Natural killer cell (primary cell): ENCODE results near the gene LHFPL3. TPM values are rescaled to one million over a fixed set of nuclear protein-coding genes. Genes with fewer than 3 reads are reported as not detected.
"Not testable (repeated sequence)": the region's sequence is repeated elsewhere in the genome, so short reads cannot be mapped to it uniquely, and the experiment has no call there.

Experiments used
- ATAC-seq, 3 donors: fragments of 150-1000 bp in 2 of 3; fragments of 200-7000 bp in 1 of 3; cut with Tn5 transposase; 1 replicate in 1 of 3; 2 replicates in 2 of 3; pipeline ENCODE4 v1.10.0; 2021; ENCODE audit warnings: mild to moderate bottlenecking in 2 of 3, moderate library complexity in 2 of 3
- DNase-seq, 2 donors: peaks; one replicate each; pipeline versions ENCODE4 v3.0.0 to v3.0.0-alpha.2; 2013 to 2021; ENCODE audit warnings: mixed read lengths in 1 of 2
- H3K27ac ChIP-seq: one replicate; pipeline ENCODE4 v1.5.1; 2013; ENCODE audit warnings: mild to moderate bottlenecking, low read length
- H3K27me3 ChIP-seq: one replicate; pipeline ENCODE4 v1.6.1; 2013; ENCODE audit warnings: low read length; ENCODE audit not compliant: control insufficient read depth, insufficient read depth
- H3K36me3 ChIP-seq: one replicate; pipeline ENCODE4 v1.6.1; 2013; ENCODE audit warnings: low read length; ENCODE audit not compliant: control insufficient read depth, insufficient read depth
- H3K4me1 ChIP-seq: one replicate; pipeline ENCODE4 v1.6.1; 2013; ENCODE audit warnings: low read length; ENCODE audit not compliant: control insufficient read depth, insufficient read depth
- H3K4me3 ChIP-seq: one replicate; pipeline ENCODE4 v1.5.1; 2013; ENCODE audit warnings: low read length
- H3K9me3 ChIP-seq: one replicate; pipeline ENCODE4 v1.6.1; 2013; ENCODE audit warnings: low read length; ENCODE audit not compliant: control insufficient read depth, insufficient read depth
- H3K27ac Mint-ChIP-seq, 2 donors: one replicate each; pipeline ENCODE4 v1.8.0; 2022; ENCODE audit warnings: mild to moderate bottlenecking in 2 of 2, mixed read lengths in 2 of 2, moderate library complexity in 1 of 2
- H3K27me3 Mint-ChIP-seq, 2 donors: one replicate each; pipeline ENCODE4 v1.8.0; 2022; ENCODE audit warnings: low read depth in 2 of 2, mixed read lengths in 2 of 2
- H3K36me3 Mint-ChIP-seq: one replicate; pipeline ENCODE4 v1.8.0; 2022; ENCODE audit warnings: mixed read lengths
- H3K4me1 Mint-ChIP-seq, 2 donors: one replicate each; pipeline ENCODE4 v1.8.0; 2022; ENCODE audit warnings: mixed read lengths in 2 of 2
- H3K4me3 Mint-ChIP-seq: one replicate; pipeline ENCODE4 v1.8.0; 2022; ENCODE audit warnings: mild to moderate bottlenecking, moderate library complexity, mixed read lengths
- H3K9me3 Mint-ChIP-seq, 2 donors: one replicate each; pipeline ENCODE4 v1.8.0; 2022; ENCODE audit warnings: mixed read lengths in 2 of 2
- CTCF ChIP-seq: fragments of 200-600 bp; IDR thresholded peaks from one replicate; pipeline ENCODE4 v1.8.0; 2022; ENCODE audit warnings: antibody characterized with exemption
- WGBS: methylation state at CpG from one replicate; pipeline ENCODE4 v1.1.7; 2013; ENCODE audit warnings: missing lambda C conversion rate; ENCODE audit not compliant: insufficient coverage; 5-methylcytosine and 5-hydroxymethylcytosine counted together
- intact Hi-C: fragments of 100-400 bp; cut with micrococcal nuclease; formaldehyde crosslinking; loops from one replicate; pipeline ENCODE4 v1.14.2; 2022
- total RNA-seq, 4 donors: library from RNA; stranded (reverse); fragments of 120-200 nt in 1 of 4; gene quantifications; one replicate each; pipeline versions ENCODE4 v1.2.3 to v1.2.4, GENCODE V29; 2013 to 2022

LHFPL3 gene
- total RNA-seq = not detected
- not detected for total RNA-seq (2013)

GRCh38 chr7:104328296-104328969, at the start of gene LHFPL3:
Gene LHFPL3 (plus strand): TSS chr7:104328603.
- H3K27me3 Mint-ChIP-seq = peaks cover 34 to 36% of the 10 kb centered on the region in 2 donors
- H3K4me1 Mint-ChIP-seq = no peaks in the 10 kb centered on the region
- peaks cover 8% of the 10 kb centered on the region for H3K36me3 Mint-ChIP-seq
- DNase-seq (no peak), ATAC-seq (no peak)
- H3K4me1 ChIP-seq = peaks cover 3% of the 10 kb centered on the region
- TF ChIP-seq CTCF = no peak
- H3K27ac ChIP-seq = no peak within 1 kb of the TSS
- WGBS = 3% methylated on average over 62 of the region's 62 CpGs
- intact Hi-C loops = no loop called here
- no peaks in the 10 kb centered on the region for H3K9me3 ChIP-seq
- H3K27ac Mint-ChIP-seq = no peak within 1 kb of the TSS
- no peak within 1 kb of the TSS for H3K4me3 Mint-ChIP-seq
- no peaks in the 10 kb centered on the region for H3K36me3 ChIP-seq
- H3K4me3 ChIP-seq = no peak within 1 kb of the TSS
- H3K9me3 Mint-ChIP-seq = no peaks in the 10 kb centered on the region
- peaks cover 23% of the 10 kb centered on the region for H3K27me3 ChIP-seq

GRCh38 chr7:104281685-104282084, 46.7 kb upstream of the LHFPL3 start:
- H3K27ac Mint-ChIP-seq, H3K4me1 ChIP-seq, H3K27me3 ChIP-seq, H3K36me3 Mint-ChIP-seq, H3K27me3 Mint-ChIP-seq, H3K27ac ChIP-seq, intact Hi-C loops, DNase-seq, ATAC-seq, H3K9me3 ChIP-seq, H3K4me1 Mint-ChIP-seq, H3K36me3 ChIP-seq, H3K9me3 Mint-ChIP-seq, H3K4me3 ChIP-seq, H3K4me3 Mint-ChIP-seq: not testable (repeated sequence)
- WGBS = no CpG with 5 or more reads among the region's 2 CpGs

GRCh38 chr7:104286839-104287238, 41.6 kb upstream of the LHFPL3 start:
- H3K36me3 Mint-ChIP-seq = no peaks in the 10 kb centered on the region
- Histone ChIP-seq H3K9me3 (no peaks in the 10 kb centered on the region), H3K27ac (no peak overlapping the region), H3K4me3 (no peak overlapping the region), H3K4me1 (no peaks in the 10 kb centered on the region), H3K36me3 (no peaks in the 10 kb centered on the region), H3K27me3 (no peaks in the 10 kb centered on the region)
- no peak overlapping the region for H3K4me3 Mint-ChIP-seq
- peaks cover 0 to 2% of the 10 kb centered on the region in 2 donors for H3K27me3 Mint-ChIP-seq
- intact Hi-C loops = no loop called here
- no peak for ATAC-seq
- H3K9me3 Mint-ChIP-seq = no peaks in the 10 kb centered on the region
- no peak for DNase-seq
- TF ChIP-seq CTCF = no peak
- no peaks in the 10 kb centered on the region for H3K4me1 Mint-ChIP-seq
- H3K27ac Mint-ChIP-seq = no peak overlapping the region
- 60% methylated on average over 1 of the region's 1 CpG for WGBS

- no peaks in the 10 kb centered on the region for H3K4me1 Mint-ChIP-seq
- no CpG with 5 or more reads among the region's 1 CpG for WGBS
Measured at GRCh38 chr7:104288137-104288536, 40.3 kb upstream of the LHFPL3 start.

More at GRCh38 chr7:104288137-104288536, 40.3 kb upstream of the LHFPL3 start:
- intact Hi-C loops = no loop called here
- Mint-ChIP-seq H3K27me3 (peaks cover 0 to 2% of the 10 kb centered on the region in 2 donors), H3K9me3 (no peaks in the 10 kb centered on the region), H3K27ac (no peak overlapping the region), H3K4me3 (no peak overlapping the region), H3K36me3 (no peaks in the 10 kb centered on the region)
- H3K27me3 ChIP-seq = no peaks in the 10 kb centered on the region
- no peaks in the 10 kb centered on the region for H3K36me3 ChIP-seq
- H3K27ac ChIP-seq = no peak overlapping the region
- no peak for ATAC-seq
- H3K9me3 ChIP-seq = no peaks in the 10 kb centered on the region
- no peaks in the 10 kb centered on the region for H3K4me1 ChIP-seq
- DNase-seq = no peak
- H3K4me3 ChIP-seq = no peak overlapping the region
- no peak for TF ChIP-seq CTCF
